K562 (cell line): Measurements from ENCODE around the gene ARL5C.
A peak's percentile ranks its signal among the peaks of the same experiment; 100 is the strongest.

Experiments used
- CREB1 ChIP-seq, 2 experiments: sonication (generic) in 1 of 2; formaldehyde crosslinking in 1 of 2; IDR thresholded peaks; 2 replicates each; pipeline versions ENCODE4 v1.6.1 to v1.8.0; 2012 to 2022; ENCODE audit warnings: inconsistent platforms in 1 of 2, mild to moderate bottlenecking in 1 of 2, missing genetic modification reagents in 1 of 2, moderate library complexity in 1 of 2
- FOXA1 ChIP-seq: fragments of 450-650 bp; IDR thresholded peaks from 2 replicates; pipeline ENCODE4 v1.6.1; 2016; ENCODE audit warnings: mild to moderate bottlenecking, borderline replicate concordance
- GABPA ChIP-seq: fragments of 200-800 bp; sonication (Bioruptor generic); conservative IDR thresholded peaks from 2 replicates; pipeline ENCODE4 v1.6.1; 2016; ENCODE audit warnings: low read depth, missing genetic modification characterization, missing compliant biosample characterization
- JUNB ChIP-seq: fragments of 450-650 bp; formaldehyde crosslinking; conservative IDR thresholded peaks from 2 replicates; pipeline ENCODE4 v1.4.0; 2020; ENCODE audit warnings: mild to moderate bottlenecking
- MYC ChIP-seq, 2 experiments: fragments of 250-450 bp in 1 of 2; sonication (Bioruptor Pico) in 1 of 2; IDR thresholded peaks; 2 replicates each; pipeline versions ENCODE4 v1.5.1 to v1.6.1; 2012 to 2021; ENCODE audit warnings: low read depth in 2 of 2, borderline replicate concordance in 1 of 2, improper control_type of control experiment in 1 of 2, low read length in 1 of 2, mild to moderate bottlenecking in 1 of 2, moderate library complexity in 1 of 2
- NBN ChIP-seq: fragments of 450-650 bp; IDR thresholded peaks from 2 replicates; pipeline ENCODE4 v1.6.1; 2016; ENCODE audit warnings: low read depth, mild to moderate bottlenecking
- PCBP1 ChIP-seq: fragments of 200-400 bp; formaldehyde crosslinking; IDR thresholded peaks from 2 replicates; pipeline ENCODE4 v1.6.1; 2018; ENCODE audit warnings: mild to moderate bottlenecking, low read depth, low read length; ENCODE audit not compliant: poor library complexity, severe bottlenecking
- POLR2A ChIP-seq: fragments of 450-650 bp; conservative IDR thresholded peaks from 2 replicates; pipeline ENCODE4 v1.6.1; 2016
- PTBP1 ChIP-seq: fragments of 200-400 bp; formaldehyde crosslinking; IDR thresholded peaks from 2 replicates; pipeline ENCODE4 v1.6.1; 2017; ENCODE audit warnings: low read depth, low read length
- SLC30A9 ChIP-seq: fragments of 250-450 bp; sonication (Bioruptor Pico); IDR thresholded peaks from 2 replicates; pipeline ENCODE4 v1.8.0; 2022; ENCODE audit warnings: mild to moderate bottlenecking, moderate library complexity
- SRSF9 ChIP-seq: fragments of 200-400 bp; formaldehyde crosslinking; IDR thresholded peaks from 2 replicates; pipeline ENCODE4 v1.6.1; 2017; ENCODE audit warnings: low read depth, low read length, borderline replicate concordance
- ZKSCAN8 ChIP-seq: fragments of 200-800 bp; sonication (Bioruptor generic); IDR thresholded peaks from 2 replicates; pipeline ENCODE4 v1.6.1; 2016; ENCODE audit warnings: missing genetic modification characterization, missing compliant biosample characterization
- TF ChIP-seq, protein P1 (sequence below): fragments of 450-650 bp; IDR thresholded peaks from 2 replicates; pipeline ENCODE4 v1.6.1; 2017; ENCODE audit warnings: mild to moderate bottlenecking, moderate library complexity
- TF ChIP-seq, protein P2 (sequence below), 2 experiments: fragments of 450-650 bp in 1 of 2; sonication (generic) in 1 of 2; formaldehyde crosslinking in 1 of 2; IDR thresholded peaks in 1 of 2; conservative IDR thresholded peaks in 1 of 2; 2 replicates each; pipeline versions ENCODE4 v1.6.1 to v1.8.1; 2016 to 2023; ENCODE audit warnings: mild to moderate bottlenecking in 2 of 2, moderate library complexity in 2 of 2, inconsistent platforms in 1 of 2, missing genetic modification reagents in 1 of 2

DNA sequence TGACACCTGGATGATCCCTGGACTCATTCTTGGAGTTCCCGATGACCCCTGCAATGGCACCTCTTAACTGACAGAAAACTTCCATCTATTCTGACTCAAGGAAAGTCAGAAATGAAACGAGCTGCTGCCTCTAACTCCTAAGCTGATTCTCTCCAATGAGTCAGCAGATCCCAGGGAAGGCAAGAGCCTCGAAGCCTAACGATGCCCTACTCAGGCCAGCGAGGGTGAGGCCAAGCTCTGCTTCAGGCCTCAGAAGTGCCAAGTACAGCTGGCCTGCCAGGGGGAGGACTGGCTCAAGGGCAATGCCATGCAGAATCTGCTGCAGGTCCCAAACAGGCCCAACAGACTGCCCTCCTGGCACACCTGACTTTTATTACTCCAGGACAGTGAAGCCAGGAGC lies 50.8 kb downstream of the ARL5C start:
- no peak for TF ChIP-seq SRSF9
- no peak for TF ChIP-seq SLC30A9 (CRISPR knock-in tag)
- TF ChIP-seq ZKSCAN8 (CRISPR knock-in tag), result no peak
- no peak for TF ChIP-seq CREB1 (IDR thresholded peaks at IDR 0.05)
- TF ChIP-seq CREB1 (CRISPR knock-in tag; IDR thresholded peaks at IDR 0.05), result no peak
- TF ChIP-seq GABPA (tag), result no peak
- no peak for TF ChIP-seq NBN
- TF ChIP-seq PTBP1, result no peak
- 0 out of 2 replicates have a peak, but pooled peaks have one; percentile 19 for TF ChIP-seq MYC (IDR thresholded peaks at IDR 0.05; ENCODE audit: low read depth, low read length)
- no peak for TF ChIP-seq MYC (CRISPR knock-in tag; IDR thresholded peaks at IDR 0.05; ENCODE audit: borderline replicate concordance, low read depth)
- TF ChIP-seq POLR2A, result no peak
- TF ChIP-seq, protein P1, sequence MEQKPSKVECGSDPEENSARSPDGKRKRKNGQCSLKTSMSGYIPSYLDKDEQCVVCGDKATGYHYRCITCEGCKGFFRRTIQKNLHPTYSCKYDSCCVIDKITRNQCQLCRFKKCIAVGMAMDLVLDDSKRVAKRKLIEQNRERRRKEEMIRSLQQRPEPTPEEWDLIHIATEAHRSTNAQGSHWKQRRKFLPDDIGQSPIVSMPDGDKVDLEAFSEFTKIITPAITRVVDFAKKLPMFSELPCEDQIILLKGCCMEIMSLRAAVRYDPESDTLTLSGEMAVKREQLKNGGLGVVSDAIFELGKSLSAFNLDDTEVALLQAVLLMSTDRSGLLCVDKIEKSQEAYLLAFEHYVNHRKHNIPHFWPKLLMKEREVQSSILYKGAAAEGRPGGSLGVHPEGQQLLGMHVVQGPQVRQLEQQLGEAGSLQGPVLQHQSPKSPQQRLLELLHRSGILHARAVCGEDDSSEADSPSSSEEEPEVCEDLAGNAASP, result no peak
- TF ChIP-seq JUNB (CRISPR knock-in tag), result no peak
- TF ChIP-seq FOXA1, result no peak
- TF ChIP-seq PCBP1, result no peak
- TF ChIP-seq, protein P2, sequence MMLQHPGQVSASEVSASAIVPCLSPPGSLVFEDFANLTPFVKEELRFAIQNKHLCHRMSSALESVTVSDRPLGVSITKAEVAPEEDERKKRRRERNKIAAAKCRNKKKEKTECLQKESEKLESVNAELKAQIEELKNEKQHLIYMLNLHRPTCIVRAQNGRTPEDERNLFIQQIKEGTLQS (IDR thresholded peaks at IDR 0.05), result no peak
- TF ChIP-seq, protein P2 (CRISPR knock-in tag; conservative IDR thresholded peaks at IDR 0.05), result no peak
